Activated CD4-positive, CD25-positive, alpha-beta regulatory T cell treated with anti-CD3 and anti-CD28 coated beads, Interleukin-2, amount 50 U/mL, for 24 hours (primary cell): Measurements from ENCODE around the gene FRG2C.
"Not testable (repeated sequence)": the region's sequence is repeated elsewhere in the genome, so short reads cannot be mapped to it uniquely, and the experiment has no call there.

Source experiments
- ATAC-seq, 2 donors: fragments of 150-1000 bp; cut with Tn5 transposase; one replicate each; pipeline ENCODE4 v1.10.0; 2021; ENCODE audit warnings: mild to moderate bottlenecking in 1 of 2, moderate library complexity in 1 of 2

The FRG2C gene

GRCh38 chr3:75664028-75664427, at the start of gene FRG2C:
Gene FRG2C (plus strand): TSS chr3:75664328. CDS start chr3:75664380, 52 bp downstream.
- ATAC-seq, result not testable (repeated sequence)

- not testable (repeated sequence) for ATAC-seq
These were observed 45.3 kb upstream of the FRG2C start for GRCh38 chr3:75618666-75619305.

GRCh38 chr3:75619481-75620031, 44.6 kb upstream of the FRG2C start:
- ATAC-seq, result not testable (repeated sequence)

GRCh38 chr3:75621772-75622171, 42.4 kb upstream of the FRG2C start:
- not testable (repeated sequence) for ATAC-seq

GRCh38 chr3:75623656-75624055, 40.5 kb upstream of the FRG2C start:
- not testable (repeated sequence) for ATAC-seq

- not testable (repeated sequence) for ATAC-seq
These were observed 33.1 kb upstream of the FRG2C start for GRCh38 chr3:75630887-75631535.

GRCh38 chr3:75631541-75631940, 32.6 kb upstream of the FRG2C start:
- no peak for ATAC-seq

GRCh38 chr3:75638947-75639346, 25.2 kb upstream of the FRG2C start:
- not testable (repeated sequence) for ATAC-seq

- ATAC-seq, result not testable (repeated sequence)
These were observed 23.0 kb upstream of the FRG2C start for GRCh38 chr3:75641107-75641517.

GRCh38 chr3:75643031-75643800, 20.9 kb upstream of the FRG2C start:
- ATAC-seq, result not testable (repeated sequence)

GRCh38 chr3:75645548-75645947, 18.6 kb upstream of the FRG2C start:
- not testable (repeated sequence) for ATAC-seq

GRCh38 chr3:75650191-75650590, 13.9 kb upstream of the FRG2C start:
- no peak for ATAC-seq

GRCh38 chr3:75655101-75655904, 8.8 kb upstream of the FRG2C start:
- not testable (repeated sequence) for ATAC-seq

GRCh38 chr3:75655956-75656355, 8.2 kb upstream of the FRG2C start:
- ATAC-seq, result not testable (repeated sequence)

- not testable (repeated sequence) for ATAC-seq
These were observed 5.6 kb upstream of the FRG2C start for GRCh38 chr3:75658411-75659107.

GRCh38 chr3:75659108-75659433, 5.1 kb upstream of the FRG2C start:
- ATAC-seq, result not testable (repeated sequence)

GRCh38 chr3:75665626-75666025, 1.5 kb downstream of the FRG2C start:
- ATAC-seq, result not testable (repeated sequence)

GRCh38 chr3:75667757-75668701, 3.9 kb downstream of the FRG2C start:
- ATAC-seq, result not testable (repeated sequence)

- ATAC-seq, result peak in 1 of 2 donors; percentile 18
These were observed 4.7 kb downstream of the FRG2C start for GRCh38 chr3:75668759-75669347.
